ENCODE data around the gene TUT1. TPM values are rescaled to one million over a fixed set of nuclear protein-coding genes. Genes with fewer than 3 reads are reported as not detected.
A peak's percentile ranks its signal among the peaks of the same experiment; 100 is the strongest.

The TUT1 gene
- total RNA-seq, 1 donor from 2014 or later, result 12.0 TPM

DNA sequence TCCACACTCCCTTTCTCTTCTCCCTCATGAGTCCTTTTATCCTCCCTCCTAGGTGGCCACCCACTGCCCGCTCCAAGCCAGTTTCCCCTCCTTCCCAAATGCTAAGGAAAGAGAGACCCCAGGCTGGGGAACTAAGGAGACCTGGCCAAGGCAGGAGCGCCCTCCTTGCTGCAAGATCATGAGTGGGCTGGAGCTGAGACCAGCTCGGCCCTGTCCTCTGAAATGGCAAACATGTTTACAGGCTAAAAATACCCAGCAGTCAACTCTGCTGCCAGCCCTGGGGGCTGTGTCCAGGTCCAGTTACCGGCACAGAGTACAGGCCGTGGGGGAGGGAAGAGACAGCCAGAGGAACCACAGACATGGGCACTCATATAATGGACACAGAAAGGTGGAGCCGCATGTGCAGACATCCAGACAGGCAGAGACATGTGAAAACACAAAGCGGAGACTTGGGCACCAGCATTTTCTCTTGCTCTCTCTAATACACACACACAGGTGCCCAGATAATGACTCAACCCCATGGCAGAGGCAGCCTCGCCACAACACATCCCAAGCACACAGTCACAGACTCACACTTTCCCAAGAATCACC, 43.5 kb downstream of the TUT1 start:
- H3K27me3 ChIP-seq, result no peaks in the 10 kb centered on the region
- no peak for DNase-seq (ENCODE audit: extremely low spot score in 2 of 2)
- H3K4me3 ChIP-seq, result peak overlapping the region; percentile 99 to 100
- H3K27ac ChIP-seq, result peak overlapping the region; percentile 100
- no peaks in the 10 kb centered on the region for H3K9me3 ChIP-seq
- intact Hi-C loops (cut with DNase I), result no loop called here
- peaks cover 76% of the 10 kb centered on the region for H3K4me1 ChIP-seq
- TF ChIP-seq POLR2A (IDR thresholded peaks at IDR 0.05) (no peak), POLR2AphosphoS5 (IDR thresholded peaks at IDR 0.05; ENCODE audit: insufficient read depth in 1 of 2, low read depth in 1 of 2) (peak; percentile 40 to 52)
- no peaks in the 10 kb centered on the region for H3K36me3 ChIP-seq

DNA sequence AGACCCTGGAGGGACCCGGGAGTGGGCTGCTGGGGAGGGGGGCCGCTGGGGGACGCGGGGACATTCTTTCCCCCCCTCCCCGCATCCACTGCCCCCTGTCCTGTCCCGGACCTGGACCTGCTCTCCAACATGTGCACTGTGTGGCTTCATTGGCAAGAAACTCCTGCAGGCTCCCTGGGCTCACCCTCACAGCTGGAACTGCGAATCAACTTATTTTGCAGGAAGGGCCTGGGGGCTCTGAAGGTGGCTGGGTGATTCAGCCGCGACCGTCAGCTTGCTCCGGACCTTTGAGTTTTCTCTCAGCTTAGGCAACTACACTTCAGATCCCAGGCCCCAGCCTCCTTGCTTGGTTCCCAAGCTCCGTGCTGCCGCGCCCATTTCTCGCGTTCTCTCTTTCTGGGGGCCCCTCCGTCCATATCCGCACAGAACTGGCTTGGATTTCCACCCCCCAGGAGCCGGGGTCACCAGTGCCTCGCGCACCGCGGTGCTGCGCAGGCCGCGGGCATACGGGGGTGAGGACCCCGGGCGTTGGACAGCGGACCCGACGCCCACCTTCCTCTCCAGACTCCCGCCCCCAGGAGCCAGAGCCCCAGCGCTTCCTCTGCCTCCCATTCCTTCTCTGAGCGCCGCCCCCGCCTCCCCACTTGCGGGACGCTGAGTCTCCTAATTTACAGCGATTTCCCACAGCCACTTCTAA, 44.2 kb downstream of the TUT1 start:
- intact Hi-C loops (cut with DNase I), result no loop called here
- DNase-seq (ENCODE audit: extremely low spot score in 2 of 2), result peak in 1 of 2 donors; percentile 92
- Histone ChIP-seq H3K27me3 (no peaks in the 10 kb centered on the region), H3K9me3 (no peaks in the 10 kb centered on the region), H3K4me1 (peaks cover 75% of the 10 kb centered on the region), H3K4me3 (peak overlapping the region; percentile 99 to 100), H3K36me3 (no peaks in the 10 kb centered on the region), H3K27ac (peak overlapping the region; percentile 100)
- TF ChIP-seq POLR2AphosphoS5 (IDR thresholded peaks at IDR 0.05; ENCODE audit: insufficient read depth in 1 of 2, low read depth in 1 of 2), result peak in 1 of 2 donors; percentile 9
- no peak for TF ChIP-seq POLR2A (IDR thresholded peaks at IDR 0.05)

DNA sequence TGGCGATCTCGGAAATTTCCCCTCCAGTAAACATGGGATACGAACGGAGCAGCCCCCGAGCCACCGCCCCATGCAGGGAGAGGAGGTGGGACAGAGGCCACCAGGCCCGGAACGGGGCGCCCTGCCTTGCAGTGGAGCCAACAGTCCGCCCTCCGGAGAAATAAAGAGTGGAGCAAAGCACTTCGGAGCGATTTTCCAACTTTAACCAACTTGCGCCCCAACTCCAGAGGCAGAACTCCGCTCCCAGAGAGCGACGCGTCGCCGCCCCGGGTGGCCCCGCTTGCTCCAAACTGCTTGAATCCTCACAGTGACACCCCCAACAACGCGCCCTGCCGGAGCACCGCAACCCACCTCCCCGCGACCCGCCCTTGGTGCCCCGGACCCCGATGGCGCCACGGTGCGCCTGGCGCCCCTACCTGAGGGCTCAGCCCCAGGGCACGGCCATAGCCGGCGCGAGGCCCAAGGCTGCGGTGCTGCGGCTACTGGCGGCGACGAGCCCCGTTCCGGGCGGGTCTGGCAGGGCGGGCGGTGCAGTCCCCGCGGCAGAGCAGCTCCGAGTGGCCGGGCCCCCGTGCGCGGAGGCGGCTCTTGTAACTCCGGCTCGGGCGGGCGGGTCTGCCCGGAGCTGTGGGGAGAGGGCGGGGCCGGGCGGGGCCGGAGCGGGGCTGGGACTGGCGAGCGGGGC, 44.9 kb downstream of the TUT1 start, which contains the start of gene AHNAK:
Gene AHNAK, minus strand, starts transcription at position 563 of the 685 bp plus-strand sequence. CDS start 10,708 bp downstream, outside the sequence.
- peaks cover 75% of the 10 kb centered on the region for H3K4me1 ChIP-seq
- TF ChIP-seq POLR2AphosphoS5 (IDR thresholded peaks at IDR 0.05; ENCODE audit: insufficient read depth in 1 of 2, low read depth in 1 of 2), result no peak
- TF ChIP-seq POLR2A (IDR thresholded peaks at IDR 0.05), result peak in 1 of 2 donors; percentile 93
- intact Hi-C loops (cut with DNase I), result no loop called here
- peak within 1 kb of the TSS; percentile 100 for H3K27ac ChIP-seq
- H3K27me3 ChIP-seq, result no peaks in the 10 kb centered on the region
- peak within 1 kb of the TSS; percentile 99 to 100 for H3K4me3 ChIP-seq
- no peaks in the 10 kb centered on the region for H3K36me3 ChIP-seq
- DNase-seq (ENCODE audit: extremely low spot score in 2 of 2), result peak in 1 of 2 donors; percentile 93
- H3K9me3 ChIP-seq, result no peaks in the 10 kb centered on the region

DNA sequence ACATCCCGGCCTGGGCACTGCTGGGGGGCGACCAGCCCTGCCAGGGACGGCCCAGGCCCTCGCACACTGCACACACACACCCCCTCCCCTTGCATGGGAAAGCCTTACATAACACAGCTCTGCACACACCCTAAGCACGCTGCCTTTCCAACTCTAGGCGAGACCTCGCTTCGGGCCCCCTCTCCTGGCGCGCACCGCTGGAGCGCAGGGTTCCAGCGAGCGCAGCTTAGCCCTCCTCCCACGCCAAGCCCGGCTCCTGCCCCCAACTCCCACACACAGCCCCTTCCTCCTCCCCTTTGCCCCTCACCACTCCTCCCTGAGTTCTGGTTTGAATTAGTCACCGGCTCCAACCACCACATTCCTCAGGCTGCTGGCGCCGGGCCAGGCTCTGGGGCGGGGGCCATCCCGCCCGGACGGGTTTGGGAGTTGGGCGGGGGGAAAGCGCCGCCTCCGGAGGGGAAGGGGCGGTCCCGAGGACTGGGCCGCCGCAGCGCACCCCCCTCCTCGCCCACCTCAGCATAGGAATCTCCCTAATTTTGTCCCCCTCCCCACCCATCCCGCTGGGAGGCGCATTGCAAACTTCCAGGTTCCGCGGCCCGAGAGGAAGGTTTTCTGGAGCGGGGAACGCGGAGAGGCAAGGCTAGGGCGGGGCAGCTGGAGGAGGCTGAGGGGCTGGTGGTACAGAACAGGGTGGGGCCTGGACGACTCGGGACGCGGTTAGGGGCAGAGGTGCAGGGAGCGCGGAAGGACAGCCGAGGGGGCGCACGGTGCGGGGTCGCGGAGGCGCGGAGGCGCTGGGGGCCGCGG, 45.7 kb downstream of the TUT1 start:
- Histone ChIP-seq H3K9me3 (no peaks in the 10 kb centered on the region), H3K36me3 (no peaks in the 10 kb centered on the region), H3K27ac (peak overlapping the region; percentile 100), H3K4me1 (peaks cover 75% of the 10 kb centered on the region), H3K4me3 (peak overlapping the region; percentile 99 to 100), H3K27me3 (no peaks in the 10 kb centered on the region)
- intact Hi-C loops (cut with DNase I), result loop anchor here (1.0 to 2.0 kb wide), 2 partner anchors 29 to 147 kb away; no protein-coding TSS in a partner anchor
- TF ChIP-seq POLR2A (IDR thresholded peaks at IDR 0.05), result peak in 1 of 2 donors; percentile 64
- peak; percentile 86 to 97 for TF ChIP-seq POLR2AphosphoS5 (IDR thresholded peaks at IDR 0.05; ENCODE audit: insufficient read depth in 1 of 2, low read depth in 1 of 2)
- TF ChIP-seq, protein P1, sequence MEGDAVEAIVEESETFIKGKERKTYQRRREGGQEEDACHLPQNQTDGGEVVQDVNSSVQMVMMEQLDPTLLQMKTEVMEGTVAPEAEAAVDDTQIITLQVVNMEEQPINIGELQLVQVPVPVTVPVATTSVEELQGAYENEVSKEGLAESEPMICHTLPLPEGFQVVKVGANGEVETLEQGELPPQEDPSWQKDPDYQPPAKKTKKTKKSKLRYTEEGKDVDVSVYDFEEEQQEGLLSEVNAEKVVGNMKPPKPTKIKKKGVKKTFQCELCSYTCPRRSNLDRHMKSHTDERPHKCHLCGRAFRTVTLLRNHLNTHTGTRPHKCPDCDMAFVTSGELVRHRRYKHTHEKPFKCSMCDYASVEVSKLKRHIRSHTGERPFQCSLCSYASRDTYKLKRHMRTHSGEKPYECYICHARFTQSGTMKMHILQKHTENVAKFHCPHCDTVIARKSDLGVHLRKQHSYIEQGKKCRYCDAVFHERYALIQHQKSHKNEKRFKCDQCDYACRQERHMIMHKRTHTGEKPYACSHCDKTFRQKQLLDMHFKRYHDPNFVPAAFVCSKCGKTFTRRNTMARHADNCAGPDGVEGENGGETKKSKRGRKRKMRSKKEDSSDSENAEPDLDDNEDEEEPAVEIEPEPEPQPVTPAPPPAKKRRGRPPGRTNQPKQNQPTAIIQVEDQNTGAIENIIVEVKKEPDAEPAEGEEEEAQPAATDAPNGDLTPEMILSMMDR (IDR thresholded peaks at IDR 0.05), result peak in 1 of 3 experiments; percentile 6
- DNase-seq (ENCODE audit: extremely low spot score in 2 of 2), result peak in 1 of 2 donors; percentile 96

DNA sequence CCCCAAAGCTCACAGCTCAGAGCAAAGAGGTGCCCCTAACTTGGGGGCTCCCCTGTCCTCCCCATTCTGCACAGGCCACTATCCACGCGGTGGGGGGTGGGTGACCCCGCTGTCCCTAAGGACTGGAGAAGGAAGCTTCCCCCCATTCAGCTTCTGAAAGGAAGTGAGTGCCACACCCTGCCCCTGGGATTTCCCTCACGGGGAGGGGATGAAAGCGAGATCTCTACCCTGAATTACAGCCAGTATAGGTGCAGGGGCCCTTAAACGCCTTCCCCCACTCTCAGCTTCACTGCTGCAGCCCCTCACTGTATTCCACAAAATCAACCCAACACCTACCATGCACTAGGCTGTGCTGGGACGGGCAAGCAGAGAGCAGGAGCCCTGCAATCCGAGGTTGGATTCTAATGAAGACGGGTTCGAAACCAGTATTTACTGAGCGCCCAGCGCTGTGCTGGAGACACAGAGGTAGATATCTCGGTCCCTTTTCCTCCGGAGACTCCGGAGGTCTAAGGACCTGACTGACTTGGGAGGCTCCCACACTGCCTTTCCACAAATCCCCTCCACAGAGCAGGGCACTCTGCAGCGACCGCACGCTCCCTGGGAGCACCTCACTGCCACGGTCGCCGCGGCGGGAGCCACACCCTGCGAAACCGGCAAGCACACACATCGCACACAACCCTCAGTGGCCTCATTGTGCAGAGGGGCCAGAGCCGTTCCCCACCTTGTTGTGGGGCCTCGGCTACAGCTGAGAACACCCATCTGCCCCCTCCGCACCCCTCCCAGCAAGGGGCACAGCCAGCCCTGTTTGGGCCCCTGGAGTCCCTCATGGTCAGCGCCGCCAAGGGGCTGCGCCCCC, 46.5 kb downstream of the TUT1 start:
- Histone ChIP-seq H3K9me3 (no peaks in the 10 kb centered on the region), H3K27ac (peak overlapping the region; percentile 100), H3K4me1 (peaks cover 75% of the 10 kb centered on the region), H3K27me3 (no peaks in the 10 kb centered on the region), H3K36me3 (no peaks in the 10 kb centered on the region), H3K4me3 (peak overlapping the region; percentile 99 to 100)
- no peak for TF ChIP-seq POLR2AphosphoS5 (IDR thresholded peaks at IDR 0.05; ENCODE audit: insufficient read depth in 1 of 2, low read depth in 1 of 2)
- TF ChIP-seq POLR2A (IDR thresholded peaks at IDR 0.05), result no peak
- TF ChIP-seq, protein P1 (IDR thresholded peaks at IDR 0.05), result no peak
- no peak for DNase-seq (ENCODE audit: extremely low spot score in 2 of 2)
- intact Hi-C loops (cut with DNase I), result loop anchor here (1.0 to 5.0 kb wide), 4 partner anchors 29 to 146 kb away; no protein-coding TSS in a partner anchor

Measured in vagina (tissue), 2 donors.